ENCODE measurements around the gene MICALL2.

MICALL2 gene

DNA sequence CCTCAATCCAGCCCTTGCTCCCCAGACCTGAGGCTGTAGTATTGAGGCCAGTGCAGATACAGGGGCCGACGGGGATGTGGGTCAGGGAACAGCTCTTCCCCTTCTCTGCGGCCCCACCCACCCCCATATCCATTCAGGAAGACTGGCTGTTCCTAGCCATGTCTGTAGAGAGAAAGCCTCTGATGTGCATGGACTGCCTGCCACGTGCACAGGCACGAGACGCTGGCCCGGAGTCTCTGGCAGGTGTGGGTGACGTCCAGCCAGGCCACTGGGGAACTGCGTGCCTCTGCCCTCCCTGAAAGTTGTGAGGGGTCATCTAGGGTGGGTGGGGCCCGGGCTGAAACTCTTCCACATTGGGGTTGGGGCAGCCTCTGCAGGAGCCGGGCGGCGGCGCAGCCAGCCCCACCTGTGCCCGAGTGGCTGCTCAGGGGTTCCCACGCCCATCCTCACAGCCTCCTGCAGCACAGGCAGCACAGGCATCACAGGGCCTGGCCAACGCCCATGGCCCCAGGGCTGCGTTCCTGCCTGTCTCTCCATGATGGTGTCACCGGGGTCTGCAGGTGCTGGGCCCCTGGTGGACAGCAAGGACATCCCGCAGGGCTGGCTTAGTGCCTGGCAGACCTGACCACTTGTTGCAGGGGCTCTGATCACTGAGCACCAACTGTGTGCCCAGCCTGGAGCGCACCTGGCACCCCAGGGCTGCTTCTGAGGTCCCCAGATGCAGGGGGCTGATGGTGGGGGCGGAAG, 27.5 kb downstream of the MICALL2 start:
- H3K4me1 ChIP-seq: no peaks in the 10 kb centered on the region
- peaks cover 66% of the 10 kb centered on the region for H3K27me3 ChIP-seq
- TF ChIP-seq, protein P1, sequence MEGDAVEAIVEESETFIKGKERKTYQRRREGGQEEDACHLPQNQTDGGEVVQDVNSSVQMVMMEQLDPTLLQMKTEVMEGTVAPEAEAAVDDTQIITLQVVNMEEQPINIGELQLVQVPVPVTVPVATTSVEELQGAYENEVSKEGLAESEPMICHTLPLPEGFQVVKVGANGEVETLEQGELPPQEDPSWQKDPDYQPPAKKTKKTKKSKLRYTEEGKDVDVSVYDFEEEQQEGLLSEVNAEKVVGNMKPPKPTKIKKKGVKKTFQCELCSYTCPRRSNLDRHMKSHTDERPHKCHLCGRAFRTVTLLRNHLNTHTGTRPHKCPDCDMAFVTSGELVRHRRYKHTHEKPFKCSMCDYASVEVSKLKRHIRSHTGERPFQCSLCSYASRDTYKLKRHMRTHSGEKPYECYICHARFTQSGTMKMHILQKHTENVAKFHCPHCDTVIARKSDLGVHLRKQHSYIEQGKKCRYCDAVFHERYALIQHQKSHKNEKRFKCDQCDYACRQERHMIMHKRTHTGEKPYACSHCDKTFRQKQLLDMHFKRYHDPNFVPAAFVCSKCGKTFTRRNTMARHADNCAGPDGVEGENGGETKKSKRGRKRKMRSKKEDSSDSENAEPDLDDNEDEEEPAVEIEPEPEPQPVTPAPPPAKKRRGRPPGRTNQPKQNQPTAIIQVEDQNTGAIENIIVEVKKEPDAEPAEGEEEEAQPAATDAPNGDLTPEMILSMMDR (IDR thresholded peaks at IDR 0.05; ENCODE audit: low read depth, low read length): no peak
- DNase-seq: no peak
- H3K9me3 ChIP-seq: no peaks in the 10 kb centered on the region
- no peaks in the 10 kb centered on the region for H3K36me3 ChIP-seq
- H3K4me3 ChIP-seq (ENCODE audit: low read depth, low read length): no peak overlapping the region

DNA sequence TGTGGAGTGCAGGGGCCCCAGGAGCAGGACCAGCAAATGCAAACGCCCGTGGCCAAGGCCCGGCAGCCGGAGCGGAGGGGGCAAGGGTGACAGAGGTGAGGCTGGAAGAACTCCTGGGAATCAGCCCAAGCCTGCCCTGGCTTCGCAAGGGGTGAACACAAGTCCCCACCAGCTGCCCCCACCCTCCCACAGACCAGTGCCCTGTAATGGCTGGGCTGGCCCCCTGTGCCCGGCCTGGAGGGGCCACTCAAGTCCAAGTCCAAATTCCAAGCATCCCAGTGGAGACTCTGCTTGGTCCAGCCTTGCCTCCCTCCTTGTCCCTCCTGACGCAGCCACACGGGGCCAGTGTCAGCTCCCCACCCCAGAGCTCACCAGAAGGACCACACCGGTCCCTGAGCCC, 28.0 kb downstream of the MICALL2 start:
- Histone ChIP-seq H3K4me1 (no peaks in the 10 kb centered on the region), H3K9me3 (no peaks in the 10 kb centered on the region), H3K36me3 (no peaks in the 10 kb centered on the region), H3K4me3 (ENCODE audit: low read depth, low read length) (no peak overlapping the region), H3K27me3 (peaks cover 66% of the 10 kb centered on the region)
- TF ChIP-seq, protein P1 (IDR thresholded peaks at IDR 0.05; ENCODE audit: low read depth, low read length): no peak
- no peak for DNase-seq

DNA sequence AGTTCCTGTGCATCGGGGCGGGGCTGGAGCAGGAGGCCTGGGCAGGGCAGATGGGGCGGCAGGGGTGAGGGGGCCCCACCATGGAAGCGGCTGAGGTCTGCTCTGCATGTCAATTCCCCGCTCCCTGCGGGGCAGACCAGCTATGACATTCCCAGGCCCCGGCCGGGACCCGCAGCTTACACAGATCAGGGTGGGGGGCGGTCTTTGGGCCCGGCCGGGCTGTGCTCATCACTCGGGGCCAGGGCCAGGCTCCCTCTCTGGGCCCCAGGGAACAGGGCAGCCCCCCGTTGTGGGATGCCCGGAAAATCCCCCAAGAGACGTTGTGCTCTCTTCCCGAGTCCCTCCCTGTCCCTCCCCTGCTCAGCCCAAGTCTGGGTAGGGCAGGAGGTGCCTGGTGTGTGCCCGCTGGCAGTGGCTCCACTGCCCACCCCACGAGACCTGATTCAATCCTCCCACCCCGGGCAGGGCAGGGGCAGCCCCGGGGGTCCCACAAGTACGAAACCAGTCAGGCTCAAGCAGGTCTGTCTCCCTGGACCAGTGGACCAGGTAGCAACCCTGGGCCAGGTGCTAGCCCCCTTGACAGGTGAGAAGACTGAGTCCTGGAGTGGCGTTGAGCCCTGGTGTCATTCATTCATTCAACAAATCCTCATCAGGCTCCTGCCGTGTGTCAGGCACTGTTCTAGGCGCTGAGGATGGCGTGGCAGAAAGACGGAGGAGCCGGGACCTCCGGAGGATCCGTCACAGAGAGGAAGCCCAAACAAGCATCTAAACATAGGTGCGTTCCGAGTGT, 29.0 kb downstream of the MICALL2 start:
- Histone ChIP-seq H3K4me3 (ENCODE audit: low read depth, low read length) (no peak overlapping the region), H3K27me3 (peaks cover 63% of the 10 kb centered on the region), H3K36me3 (no peaks in the 10 kb centered on the region), H3K4me1 (no peaks in the 10 kb centered on the region), H3K9me3 (no peaks in the 10 kb centered on the region)
- TF ChIP-seq, protein P1 (IDR thresholded peaks at IDR 0.05; ENCODE audit: low read depth, low read length): no peak
- DNase-seq: no peak

DNA sequence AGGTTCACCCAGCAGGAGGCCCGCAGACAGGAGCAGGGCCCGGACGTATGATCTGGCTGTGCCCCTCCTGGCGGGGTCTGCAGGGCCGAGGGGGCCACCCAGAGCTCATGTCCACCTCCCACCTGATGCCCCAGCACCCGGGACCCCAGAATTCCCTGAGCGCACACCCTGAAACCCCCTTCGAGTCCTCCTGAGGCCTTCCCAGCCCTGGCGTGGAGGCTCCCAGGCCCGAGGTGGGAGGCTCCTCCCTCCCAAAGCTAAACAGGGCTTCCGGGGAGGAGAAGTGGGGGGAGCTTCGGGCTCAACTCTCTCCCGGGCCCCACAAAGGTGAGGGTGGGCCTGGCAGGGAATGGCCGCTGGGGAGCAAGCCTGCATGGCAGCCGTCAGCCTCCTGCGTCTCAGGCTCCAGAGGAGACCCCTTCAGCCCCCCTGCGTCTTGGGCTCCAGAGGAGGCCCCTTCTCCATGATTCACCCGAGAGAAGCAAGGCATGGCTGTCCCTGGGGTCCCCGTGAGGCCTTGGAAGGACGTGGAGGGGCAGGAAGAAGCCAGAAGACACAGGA, 30.2 kb downstream of the MICALL2 start:
- peaks cover 56% of the 10 kb centered on the region for H3K27me3 ChIP-seq
- H3K36me3 ChIP-seq: no peaks in the 10 kb centered on the region
- no peaks in the 10 kb centered on the region for H3K9me3 ChIP-seq
- H3K4me3 ChIP-seq (ENCODE audit: low read depth, low read length): no peak overlapping the region
- TF ChIP-seq, protein P1 (IDR thresholded peaks at IDR 0.05; ENCODE audit: low read depth, low read length): no peak
- DNase-seq: no peak
- H3K4me1 ChIP-seq: no peaks in the 10 kb centered on the region

DNA sequence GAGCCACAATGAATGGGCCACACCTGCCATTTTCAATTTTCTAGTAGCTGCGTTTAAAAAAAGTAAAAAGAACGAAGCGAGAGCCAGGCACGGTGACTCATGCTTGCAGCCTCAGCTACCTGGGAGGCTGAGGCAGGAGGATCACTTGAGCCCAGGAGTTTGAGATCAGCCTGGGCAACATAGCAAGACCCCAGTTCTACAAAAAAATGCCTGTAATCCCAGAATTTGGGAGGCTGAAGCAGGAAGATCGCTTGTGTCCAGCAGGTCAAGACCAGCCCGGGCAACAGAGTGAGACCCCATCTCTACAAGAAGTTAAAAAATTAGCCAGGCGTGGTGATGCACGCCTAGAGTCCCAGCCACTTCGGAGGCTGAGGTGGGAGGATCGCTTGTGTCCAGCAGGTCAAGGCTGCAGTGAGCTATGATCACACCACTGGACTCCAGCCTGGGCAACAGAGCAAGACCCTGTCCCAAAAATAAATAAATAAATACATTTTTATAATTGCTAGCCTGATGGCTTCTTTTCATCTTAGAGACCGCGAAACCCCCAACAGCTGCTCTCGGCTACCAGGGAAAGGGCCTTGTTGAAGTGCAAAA, 32.1 kb downstream of the MICALL2 start:
- DNase-seq: no peak

More for the DNA sequence above, 32.1 kb downstream of the MICALL2 start:
- Histone ChIP-seq H3K27me3 (peaks cover 38% of the 10 kb centered on the region), H3K36me3 (no peaks in the 10 kb centered on the region), H3K4me1 (peaks cover 6% of the 10 kb centered on the region), H3K9me3 (no peaks in the 10 kb centered on the region), H3K4me3 (ENCODE audit: low read depth, low read length) (no peak overlapping the region)
- TF ChIP-seq, protein P1 (IDR thresholded peaks at IDR 0.05; ENCODE audit: low read depth, low read length): no peak

Data from BE2C (cell line).